Common myeloid progenitor, CD34-positive (primary cell): ENCODE measurements around the gene SPIB.

Experiments
- CTCF ChIA-PET: fragments of 350-600 bp; sonication (Branson Sonifier 250); formaldehyde crosslinking; loops from one replicate; lab custom pipeline; 2021; ENCODE audit warnings: antibody characterized with exemption; lab: Charles Lee
- POLR2A ChIA-PET: fragments of 350-600 bp; sonication (Branson Sonifier 250); formaldehyde crosslinking; loops from one replicate; lab custom pipeline; 2021; ENCODE audit warnings: antibody characterized with exemption; lab: Charles Lee
- DNase-seq, 3 donors: peaks; one replicate each; pipeline versions ENCODE4 v3.0.0 to v3.0.0-alpha.2; 2013
- H3K27ac ChIP-seq, 2 experiments: 1 replicate in 1 of 2; 2 replicates in 1 of 2; pipeline ENCODE4 v1.7.0; 2013; ENCODE audit warnings: inconsistent platforms in 2 of 2, low read length in 2 of 2, mild to moderate bottlenecking in 2 of 2, low read depth in 1 of 2, moderate library complexity in 1 of 2; ENCODE audit not compliant: severe bottlenecking in 2 of 2, insufficient read depth in 1 of 2, poor library complexity in 1 of 2
- H3K27me3 ChIP-seq, 5 experiments: replicated peaks in 2 of 5; 1 replicate in 3 of 5; 2 replicates in 2 of 5; pipeline versions ENCODE4 v1.6.1 to v1.7.0; 2013; ENCODE audit warnings: low read length in 4 of 5, mild to moderate bottlenecking in 2 of 5, moderate library complexity in 2 of 5, inconsistent platforms in 1 of 5; ENCODE audit not compliant: insufficient read depth in 5 of 5, control insufficient read depth in 4 of 5
- H3K36me3 ChIP-seq, 4 experiments: 1 replicate in 2 of 4; 2 replicates in 2 of 4; pipeline versions ENCODE4 v1.6.1 to v1.7.0; 2013; ENCODE audit warnings: low read length in 3 of 4, control low read depth in 1 of 4, mild to moderate bottlenecking in 1 of 4; ENCODE audit not compliant: control insufficient read depth in 4 of 4, insufficient read depth in 4 of 4
- H3K4me1 ChIP-seq, 4 experiments: 1 replicate in 3 of 4; 2 replicates in 1 of 4; pipeline versions ENCODE4 v1.6.1 to v1.7.1; 2013; ENCODE audit warnings: low read length in 3 of 4, mild to moderate bottlenecking in 3 of 4, control low read depth in 1 of 4, inconsistent platforms in 1 of 4, moderate library complexity in 1 of 4; ENCODE audit not compliant: control insufficient read depth in 4 of 4, insufficient read depth in 4 of 4; ENCODE audit errors: control extremely low read depth in 1 of 4
- H3K4me3 ChIP-seq, 7 experiments: 1 replicate in 4 of 7; 2 replicates in 3 of 7; pipeline versions ENCODE4 v1.5.1 to v1.7.0; 2013; ENCODE audit warnings: mild to moderate bottlenecking in 7 of 7, low read length in 6 of 7, moderate library complexity in 6 of 7, inconsistent platforms in 2 of 7, low read depth in 2 of 7, control low read depth in 1 of 7; ENCODE audit not compliant: insufficient read depth in 4 of 7, control insufficient read depth in 1 of 7; ENCODE audit errors: extremely low read depth in 1 of 7
- H3K9me3 ChIP-seq, 5 experiments: 1 replicate in 4 of 5; 2 replicates in 1 of 5; pipeline versions ENCODE4 v1.6.1 to v1.7.1; 2013; ENCODE audit warnings: low read length in 4 of 5, mild to moderate bottlenecking in 2 of 5, inconsistent platforms in 1 of 5, low read depth in 1 of 5, moderate library complexity in 1 of 5; ENCODE audit not compliant: control insufficient read depth in 4 of 5, insufficient read depth in 2 of 5; ENCODE audit errors: control extremely low read depth in 1 of 5
- WGBS: methylation state at CpG from one replicate; pipeline ENCODE4 v1.1.5; 2013; ENCODE audit not compliant: insufficient coverage; 5-methylcytosine and 5-hydroxymethylcytosine counted together

Gene SPIB

DNA sequence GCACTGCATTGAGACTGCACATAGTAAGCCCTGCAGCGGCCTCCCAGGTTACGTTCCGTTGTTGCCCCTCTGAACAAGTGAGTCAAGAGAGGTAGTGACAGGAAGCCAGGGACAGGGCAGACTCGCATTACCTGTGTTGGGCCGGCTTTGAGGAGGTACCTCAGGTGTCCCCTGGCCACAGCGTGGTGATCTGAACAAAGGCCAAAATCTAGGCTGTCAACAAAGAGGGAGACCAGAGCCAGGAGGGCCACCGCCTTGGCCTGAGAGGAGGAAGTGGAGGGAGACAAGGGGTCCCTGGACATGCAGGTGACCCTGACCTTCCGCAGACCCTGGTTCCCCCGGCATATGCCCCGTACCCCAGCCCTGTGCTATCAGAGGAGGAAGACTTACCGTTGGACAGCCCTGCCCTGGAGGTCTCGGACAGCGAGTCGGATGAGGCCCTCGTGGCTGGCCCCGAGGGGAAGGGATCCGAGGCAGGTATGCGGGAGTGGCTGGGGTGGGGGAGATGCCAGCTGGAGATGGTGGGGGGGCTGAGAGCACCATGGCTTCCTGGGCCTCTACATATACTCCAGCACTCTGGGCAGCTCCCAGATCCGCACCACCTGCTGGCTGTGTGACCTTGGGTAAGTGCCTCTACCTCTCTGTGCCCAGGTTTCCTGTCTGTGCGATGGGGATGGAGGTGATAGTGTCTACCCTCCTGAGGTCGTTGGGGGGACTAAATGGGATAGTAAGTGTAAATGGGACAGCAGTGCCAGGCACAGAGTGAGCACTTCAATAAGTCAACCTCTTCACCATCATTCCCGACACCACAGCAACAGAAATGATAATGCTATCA is 4.8 kb downstream of the SPIB start:
- Histone ChIP-seq H3K27ac (no peak overlapping the region), H3K36me3 (no peaks in the 10 kb centered on the region), H3K27me3 (peaks cover 0 to 24% (median 8%) of the 10 kb centered on the region in 5 experiments), H3K4me1 (peaks cover 0 to 28% (median 26%) of the 10 kb centered on the region in 4 experiments), H3K9me3 (no peaks in the 10 kb centered on the region), H3K4me3 (no peak overlapping the region)
- ChIA-PET CTCF (interaction anchor here (1.0 to 2.2 kb wide), 2 partner anchors 8 to 66 kb away, joined by 3 to 8 read pairs; no protein-coding TSS in a partner anchor), POLR2A (no interaction called here)
- no peak for DNase-seq
- 93% methylated on average over 18 of the region's 22 CpGs for WGBS

DNA sequence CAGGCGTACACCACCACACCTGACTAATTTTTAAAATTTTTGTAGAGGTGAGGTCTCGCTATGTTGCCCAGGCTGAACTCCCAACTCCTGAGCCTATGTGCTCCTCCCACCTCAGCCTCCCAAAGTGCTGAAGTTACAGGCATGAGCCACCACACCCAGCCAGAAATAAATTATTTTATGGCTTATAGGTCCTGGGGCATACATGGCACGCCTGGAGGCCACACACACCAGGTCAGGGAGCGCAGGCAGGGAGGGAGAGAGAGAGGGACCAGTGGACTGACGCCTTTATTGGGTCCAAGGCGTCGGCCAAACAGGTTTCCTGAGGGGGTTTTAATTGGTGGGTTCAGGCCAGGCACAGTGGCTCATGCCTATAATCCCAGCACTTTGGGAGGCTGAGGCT is 6.8 kb downstream of the SPIB start:
- no peak overlapping the region for H3K27ac ChIP-seq
- H3K36me3 ChIP-seq: no peaks in the 10 kb centered on the region
- 33% methylated on average over 3 of the region's 7 CpGs for WGBS
- H3K27me3 ChIP-seq: peaks cover 0 to 5% (median 0%) of the 10 kb centered on the region in 5 experiments
- no peak for DNase-seq
- CTCF ChIA-PET: interaction anchor here (1.4 kb wide), 1 partner anchor 57 kb away, joined by 4 read pairs; no protein-coding TSS in a partner anchor
- H3K4me3 ChIP-seq: no peak overlapping the region
- H3K9me3 ChIP-seq: no peaks in the 10 kb centered on the region
- POLR2A ChIA-PET: no interaction called here
- peaks cover 0 to 17% (median 13%) of the 10 kb centered on the region in 4 experiments for H3K4me1 ChIP-seq

DNA sequence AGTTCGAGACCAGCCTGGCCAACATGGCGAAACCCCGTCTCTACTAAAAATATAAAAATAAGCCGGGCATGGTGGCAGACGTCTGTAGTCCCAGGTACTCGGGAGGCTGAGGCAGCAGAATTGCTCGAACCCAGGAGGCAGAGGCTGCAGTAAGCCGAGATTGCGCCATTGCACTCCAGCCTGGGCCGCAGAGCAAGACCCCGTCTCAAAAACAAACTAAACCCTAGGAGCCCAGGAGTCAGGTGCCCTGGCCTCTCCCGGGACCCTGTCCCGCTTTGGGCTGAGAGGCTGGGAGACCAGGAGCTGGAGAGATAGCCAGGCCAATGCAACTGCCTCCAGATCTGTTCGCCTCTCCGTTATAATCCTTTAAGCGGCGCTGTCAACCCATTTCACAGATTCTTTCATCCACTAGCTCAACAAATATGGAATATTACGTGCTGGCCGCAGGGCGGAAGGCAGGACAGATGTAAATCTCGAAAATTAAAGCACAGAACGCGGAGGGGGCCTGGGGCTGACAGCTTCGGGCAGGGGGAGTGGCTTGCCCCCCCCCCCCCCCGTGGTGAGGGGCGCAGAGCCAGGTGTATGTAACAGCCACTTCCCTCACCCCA is 8.7 kb downstream of the SPIB start:
- CTCF ChIA-PET: interaction anchor here (0.6 to 3.1 kb wide), 5 partner anchors 12 to 69 kb away, joined by 3 to 9 read pairs (median 3); no protein-coding TSS in a partner anchor

DNA sequence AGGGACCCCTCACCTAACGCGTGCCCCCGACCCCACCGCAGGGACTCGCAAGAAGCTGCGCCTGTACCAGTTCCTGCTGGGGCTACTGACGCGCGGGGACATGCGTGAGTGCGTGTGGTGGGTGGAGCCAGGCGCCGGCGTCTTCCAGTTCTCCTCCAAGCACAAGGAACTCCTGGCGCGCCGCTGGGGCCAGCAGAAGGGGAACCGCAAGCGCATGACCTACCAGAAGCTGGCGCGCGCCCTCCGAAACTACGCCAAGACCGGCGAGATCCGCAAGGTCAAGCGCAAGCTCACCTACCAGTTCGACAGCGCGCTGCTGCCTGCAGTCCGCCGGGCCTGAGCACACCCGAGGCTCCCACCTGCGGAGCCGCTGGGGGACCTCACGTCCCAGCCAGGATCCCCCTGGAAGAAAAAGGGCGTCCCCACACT is 9.3 kb downstream of the SPIB start:
- Histone ChIP-seq H3K9me3 (no peaks in the 10 kb centered on the region), H3K27me3 (no peaks in the 10 kb centered on the region), H3K27ac (no peak overlapping the region), H3K4me1 (peaks cover 0 to 35% (median 30%) of the 10 kb centered on the region in 4 experiments), H3K36me3 (no peaks in the 10 kb centered on the region), H3K4me3 (peak overlapping the region; percentile 11 to 73 (median 50))
- peak; percentile 89 to 92 (median 90) for DNase-seq
- POLR2A ChIA-PET: no interaction called here
- 7% methylated on average over 32 of the region's 38 CpGs for WGBS
- CTCF ChIA-PET: interaction anchor here (1.0 to 3.1 kb wide), 6 partner anchors 13 to 70 kb away, joined by 3 to 9 read pairs (median 4); no protein-coding TSS in a partner anchor

More for the DNA sequence above, 8.7 kb downstream of the SPIB start:
- Histone ChIP-seq H3K4me1 (peaks cover 0 to 30% (median 25%) of the 10 kb centered on the region in 4 experiments), H3K9me3 (no peaks in the 10 kb centered on the region), H3K27ac (no peak overlapping the region), H3K4me3 (peak overlapping the region in 6 of 7 experiments; percentile 11 to 73 (median 54)), H3K27me3 (peaks cover 0 to under 1% (median 0%) of the 10 kb centered on the region in 5 experiments), H3K36me3 (no peaks in the 10 kb centered on the region)
- no peak for DNase-seq
- POLR2A ChIA-PET: no interaction called here
- WGBS: 98% methylated on average over 17 of the region's 26 CpGs

DNA sequence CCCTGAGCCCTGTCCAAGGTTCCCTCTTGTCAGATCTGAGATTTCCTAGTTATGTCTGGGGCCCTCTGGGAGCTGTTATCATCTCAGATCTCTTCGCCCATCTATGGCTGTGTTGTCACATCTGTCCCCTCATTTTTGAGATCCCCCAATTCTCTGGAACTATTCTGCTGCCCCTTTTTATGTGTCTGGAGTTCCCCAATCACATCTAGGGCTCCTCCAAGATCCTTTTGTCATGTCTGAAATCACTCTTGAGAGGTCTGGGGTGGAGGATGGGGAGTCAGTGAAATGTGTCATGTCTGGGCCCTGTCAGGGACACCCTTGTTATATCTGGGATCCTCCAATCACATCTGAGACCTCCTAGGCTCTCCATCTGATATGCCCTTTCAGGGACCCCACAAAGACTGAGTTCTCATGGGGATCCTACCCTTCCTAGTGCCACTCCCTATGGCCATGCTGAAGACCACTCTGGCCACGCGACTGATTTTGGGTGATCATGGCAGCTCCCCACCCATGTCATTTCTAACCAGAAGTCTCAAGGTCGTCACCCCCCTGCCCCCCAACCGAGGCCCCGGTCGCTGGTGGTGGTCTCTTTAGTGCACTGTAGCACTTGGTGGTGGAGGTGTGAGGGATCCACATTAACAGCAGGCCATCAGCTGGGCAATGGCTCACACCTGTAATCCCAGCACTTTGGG is 10.2 kb downstream of the SPIB start:
- POLR2A ChIA-PET: no interaction called here
- WGBS: 84% methylated on average over 4 of the region's 7 CpGs

DNA sequence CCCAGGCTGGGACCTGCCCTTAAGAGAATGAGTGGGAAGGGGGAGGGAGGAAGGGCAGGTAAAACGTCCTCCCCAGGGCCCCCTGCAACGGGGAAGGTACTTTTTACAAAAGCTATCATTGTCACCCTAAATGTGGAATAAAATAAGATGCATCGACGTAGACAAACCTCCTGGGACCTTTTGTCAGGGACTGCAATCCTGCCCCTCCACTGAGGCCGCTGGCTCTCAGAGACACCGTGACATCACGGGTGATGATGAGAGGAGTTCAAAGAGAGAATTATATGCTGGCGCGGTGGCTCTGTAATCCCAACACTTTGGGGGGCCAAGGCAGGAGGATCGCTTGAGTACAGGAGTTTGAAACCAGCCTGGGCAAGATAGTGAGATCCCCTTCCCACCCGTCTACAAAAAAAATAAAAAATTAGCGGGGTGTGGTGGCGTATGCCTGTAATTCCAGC is 12.2 kb downstream of the SPIB start:
- DNase-seq: peak in 1 of 3 donors; percentile 33
- Histone ChIP-seq H3K4me1 (peaks cover 0 to 36% (median 33%) of the 10 kb centered on the region in 4 experiments), H3K9me3 (no peaks in the 10 kb centered on the region), H3K27me3 (no peaks in the 10 kb centered on the region), H3K36me3 (no peaks in the 10 kb centered on the region), H3K4me3 (peak overlapping the region in 6 of 7 experiments; percentile 64 to 86 (median 67)), H3K27ac (peak overlapping the region; percentile 40 to 75)
- WGBS: 76% methylated on average over 8 of the region's 13 CpGs
- CTCF ChIA-PET: interaction anchor here (1.6 kb wide), 1 partner anchor 30 kb away, joined by 6 read pairs; no protein-coding TSS in a partner anchor
- POLR2A ChIA-PET: no interaction called here

More for the DNA sequence above, 10.2 kb downstream of the SPIB start:
- Histone ChIP-seq H3K4me3 (no peak overlapping the region), H3K36me3 (no peaks in the 10 kb centered on the region), H3K4me1 (peaks cover 0 to 36% (median 31%) of the 10 kb centered on the region in 4 experiments), H3K27ac (no peak overlapping the region), H3K27me3 (no peaks in the 10 kb centered on the region), H3K9me3 (no peaks in the 10 kb centered on the region)
- DNase-seq: no peak
- CTCF ChIA-PET: interaction anchor here (1.1 to 3.1 kb wide), 5 partner anchors 14 to 71 kb away, joined by 3 to 9 read pairs (median 4); no protein-coding TSS in a partner anchor
